ENCODE data around the gene RPS2. TPM values are rescaled to one million over a fixed set of nuclear protein-coding genes. Genes with fewer than 3 reads are reported as not detected.
A peak's percentile ranks its signal among the peaks of the same experiment; 100 is the strongest.

Gene RPS2
- total RNA-seq, 1 experiment from 2014 or later = 4,395 TPM

GRCh38 chr16:1966460-1966859, 1.8 kb upstream of the RPS2 start, which contains the start of gene RNF151:
RNF151 (plus strand) TSS chr16:1966856; CDS start chr16:1966882, 26 bp downstream.
- TF ChIP-seq ZNF121 (CRISPR knock-in tag; IDR thresholded peaks at IDR 0.05) (peak; percentile 61; the same call in 1 of the 2 replicates), TEAD1 (CRISPR knock-in tag; IDR thresholded peaks at IDR 0.05) (no peak)
- DNase-seq (ENCODE audit: low spot score) = no peak
- H3K27ac Mint-ChIP-seq = no peak within 1 kb of the TSS; the same call in 1 of the 2 replicates
- CTCF ChIA-PET = no interaction called here
- POLR2A ChIA-PET = no interaction called here
- H3K4me3 Mint-ChIP-seq = peak within 1 kb of the TSS; percentile 94
- peaks cover 30% of the 10 kb centered on the region for H3K36me3 Mint-ChIP-seq
- H3K4me1 Mint-ChIP-seq = peaks cover 34% of the 10 kb centered on the region
- H3K27me3 Mint-ChIP-seq (ENCODE audit: low read depth) = no peaks in the 10 kb centered on the region
- no peak for ATAC-seq
- H3K9me3 Mint-ChIP-seq = no peaks in the 10 kb centered on the region

GRCh38 chr16:1965396-1966001, 873 bp upstream of the RPS2 start:
- CTCF ChIA-PET = interaction anchor here (0.7 to 1.0 kb wide), 5 partner anchors 15 to 42 kb away, joined by 3 to 12 read pairs (median 5); no protein-coding TSS in a partner anchor
- peak overlapping the region; percentile 79 for H3K27ac Mint-ChIP-seq
- ATAC-seq (no peak), DNase-seq (ENCODE audit: low spot score) (no peak)
- POLR2A ChIA-PET = interaction anchor here (0.5 to 2.3 kb wide), 19 partner anchors 10 to 545 kb away, joined by 3 to 20 read pairs (median 5); partner anchors contain the start of genes FAHD1, MAPK8IP3, MSRB1 and NOXO1
- peaks cover 35% of the 10 kb centered on the region for H3K36me3 Mint-ChIP-seq
- peak overlapping the region; percentile 94 for H3K4me3 Mint-ChIP-seq
- TF ChIP-seq TEAD1 (CRISPR knock-in tag; IDR thresholded peaks at IDR 0.05) (no peak), SP1 (CRISPR knock-in tag; conservative IDR thresholded peaks at IDR 0.05) (no peak)
- no peaks in the 10 kb centered on the region for H3K9me3 Mint-ChIP-seq
- H3K4me1 Mint-ChIP-seq = peaks cover 36% of the 10 kb centered on the region
- no peaks in the 10 kb centered on the region for H3K27me3 Mint-ChIP-seq (ENCODE audit: low read depth)

- DNase-seq (ENCODE audit: low spot score) (no peak), ATAC-seq (no peak)
- ChIA-PET POLR2A (interaction anchor here (0.7 to 2.3 kb wide), 17 partner anchors 8 to 758 kb away, joined by 3 to 20 read pairs (median 6); partner anchors contain the start of genes MAPK8IP3, MSRB1, NOXO1 and TRAF7), CTCF (interaction anchor here (0.7 to 1.0 kb wide), 8 partner anchors 12 to 84 kb away, joined by 3 to 12 read pairs (median 4); partner anchors contain the start of genes NOXO1, NTHL1 and TSC2)
- 0 out of 2 replicates have a peak, but pooled peaks have one; percentile 6 for TF ChIP-seq E2F4 (CRISPR knock-in tag; IDR thresholded peaks at IDR 0.05; ENCODE audit: borderline replicate concordance, low read depth)
- TF ChIP-seq CDX4 (CRISPR knock-in tag; IDR thresholded peaks at IDR 0.05; ENCODE audit: borderline replicate concordance) = no peak
- TF ChIP-seq E2F5 (CRISPR knock-in tag; IDR thresholded peaks at IDR 0.05) = no peak
- TF ChIP-seq ZNF416 (CRISPR knock-in tag; IDR thresholded peaks at IDR 0.05) = 0 out of 2 replicates have a peak, but pooled peaks have one; percentile 11
- no peak for TF ChIP-seq FOXP1 (CRISPR knock-in tag; IDR thresholded peaks at IDR 0.05; ENCODE audit: borderline replicate concordance)
- TF ChIP-seq MYBL2 (CRISPR knock-in tag; IDR thresholded peaks at IDR 0.05) = no peak
- no peak for TF ChIP-seq RORB (CRISPR knock-in tag; IDR thresholded peaks at IDR 0.05)
- TF ChIP-seq ETV6 (CRISPR knock-in tag; IDR thresholded peaks at IDR 0.05) = no peak
- peak; percentile 70; the same call in 1 of the 2 replicates for TF ChIP-seq EMX1 (CRISPR knock-in tag; IDR thresholded peaks at IDR 0.05)
- TF ChIP-seq ZNF219 (CRISPR knock-in tag; IDR thresholded peaks at IDR 0.05; ENCODE audit: borderline replicate concordance) = peak; percentile 40; the same call in 1 of the 2 replicates
- peak; percentile 59 for TF ChIP-seq NFATC4 (CRISPR knock-in tag; IDR thresholded peaks at IDR 0.05)
- TF ChIP-seq ZNF317 (CRISPR knock-in tag; IDR thresholded peaks at IDR 0.05; ENCODE audit: borderline replicate concordance, low read depth) = no peak
- TF ChIP-seq CTCF (IDR thresholded peaks at IDR 0.05) = no peak
- TF ChIP-seq IRF1 (CRISPR knock-in tag; IDR thresholded peaks at IDR 0.05) = no peak
- no peak for TF ChIP-seq ZNF263 (CRISPR knock-in tag; IDR thresholded peaks at IDR 0.05; ENCODE audit: low read depth)
- H3K27me3 Mint-ChIP-seq (ENCODE audit: low read depth) = no peaks in the 10 kb centered on the region
- peaks cover 35% of the 10 kb centered on the region for H3K36me3 Mint-ChIP-seq
- H3K4me1 Mint-ChIP-seq = peaks cover 39% of the 10 kb centered on the region
- H3K27ac Mint-ChIP-seq = peak overlapping the region; percentile 97
- no peaks in the 10 kb centered on the region for H3K9me3 Mint-ChIP-seq
- peak overlapping the region; percentile 94 for H3K4me3 Mint-ChIP-seq
Observed at GRCh38 chr16:1963806-1964505, 670 bp downstream of the RPS2 start.
